H1 (cell line): Measurements from ENCODE around the gene CENPP.

Experiments
- EGR1 ChIP-seq: IDR thresholded peaks from 2 replicates; pipeline ENCODE4 v1.6.1; 2011; ENCODE audit warnings: low read depth, low read length, borderline replicate concordance
- EP300 ChIP-seq, 2 experiments: IDR thresholded peaks; 1 replicate in 1 of 2; 2 replicates in 1 of 2; pipeline ENCODE4 v1.6.1; 2011 to 2012; ENCODE audit warnings: low read depth in 2 of 2, low read length in 2 of 2, mild to moderate bottlenecking in 2 of 2, borderline replicate concordance in 1 of 2, inconsistent platforms in 1 of 2, moderate library complexity in 1 of 2
- POLR2A ChIP-seq, 2 experiments: IDR thresholded peaks; 1 replicate in 1 of 2; 2 replicates in 1 of 2; pipeline ENCODE4 v1.6.1; 2011; ENCODE audit warnings: low read depth in 2 of 2, low read length in 2 of 2, mild to moderate bottlenecking in 2 of 2; ENCODE audit errors: control extremely low read depth in 1 of 2
- ZNF274 ChIP-seq: IDR thresholded peaks from 2 replicates; pipeline ENCODE4 v1.7.0; 2012; ENCODE audit warnings: low read length, borderline replicate concordance; ENCODE audit errors: extremely low read depth
- TF ChIP-seq, protein P1 (sequence below), 3 experiments: IDR thresholded peaks; 1 replicate in 2 of 3; 2 replicates in 1 of 3; pipeline versions ENCODE4 v1.5.1 to v1.6.1; 2011; ENCODE audit warnings: low read length in 3 of 3, mild to moderate bottlenecking in 3 of 3, inconsistent platforms in 2 of 3, low read depth in 1 of 3, moderate library complexity in 1 of 3; ENCODE audit not compliant: insufficient read depth in 1 of 3; ENCODE audit errors: control extremely low read depth in 1 of 3

DNA sequence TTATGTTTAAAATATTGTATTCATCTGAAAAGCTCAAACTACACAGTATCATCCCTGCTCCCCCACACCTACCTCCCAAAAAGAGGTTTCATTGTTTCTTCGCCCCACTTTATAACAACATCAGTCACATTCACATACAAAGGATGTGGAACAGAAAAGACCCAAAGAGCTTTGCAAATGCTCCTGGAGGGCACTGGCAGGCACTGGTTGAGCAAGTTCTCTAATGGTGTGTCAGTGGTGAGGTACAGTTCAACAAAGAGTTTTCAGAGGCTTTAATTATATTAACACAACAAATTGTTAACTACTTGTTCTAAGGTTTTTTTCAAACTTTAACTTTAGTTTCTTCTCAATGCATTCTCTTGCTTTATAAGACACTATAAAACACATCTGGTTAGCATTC is 264.2 kb downstream of the CENPP start:
- no peak for TF ChIP-seq EP300 (IDR thresholded peaks at IDR 0.05; ENCODE audit: borderline replicate concordance in 1 of 2, low read depth in 2 of 2, low read length in 2 of 2)
- TF ChIP-seq, protein P1, sequence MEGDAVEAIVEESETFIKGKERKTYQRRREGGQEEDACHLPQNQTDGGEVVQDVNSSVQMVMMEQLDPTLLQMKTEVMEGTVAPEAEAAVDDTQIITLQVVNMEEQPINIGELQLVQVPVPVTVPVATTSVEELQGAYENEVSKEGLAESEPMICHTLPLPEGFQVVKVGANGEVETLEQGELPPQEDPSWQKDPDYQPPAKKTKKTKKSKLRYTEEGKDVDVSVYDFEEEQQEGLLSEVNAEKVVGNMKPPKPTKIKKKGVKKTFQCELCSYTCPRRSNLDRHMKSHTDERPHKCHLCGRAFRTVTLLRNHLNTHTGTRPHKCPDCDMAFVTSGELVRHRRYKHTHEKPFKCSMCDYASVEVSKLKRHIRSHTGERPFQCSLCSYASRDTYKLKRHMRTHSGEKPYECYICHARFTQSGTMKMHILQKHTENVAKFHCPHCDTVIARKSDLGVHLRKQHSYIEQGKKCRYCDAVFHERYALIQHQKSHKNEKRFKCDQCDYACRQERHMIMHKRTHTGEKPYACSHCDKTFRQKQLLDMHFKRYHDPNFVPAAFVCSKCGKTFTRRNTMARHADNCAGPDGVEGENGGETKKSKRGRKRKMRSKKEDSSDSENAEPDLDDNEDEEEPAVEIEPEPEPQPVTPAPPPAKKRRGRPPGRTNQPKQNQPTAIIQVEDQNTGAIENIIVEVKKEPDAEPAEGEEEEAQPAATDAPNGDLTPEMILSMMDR (IDR thresholded peaks at IDR 0.05; ENCODE audit: control extremely low read depth in 1 of 3, insufficient read depth in 1 of 3, low read depth in 1 of 3, low read length in 3 of 3): no peak
- no peak for TF ChIP-seq POLR2A (IDR thresholded peaks at IDR 0.05; ENCODE audit: control extremely low read depth in 1 of 2, low read depth in 2 of 2, low read length in 2 of 2)
- no peak for TF ChIP-seq EGR1
- TF ChIP-seq ZNF274: no peak
